K562 (cell line): ENCODE results near the gene NCOA3. TPM values are rescaled to one million over a fixed set of nuclear protein-coding genes. Genes with fewer than 3 reads are reported as not detected.
A peak's percentile ranks its signal among the peaks of the same experiment; 100 is the strongest.

Experiments used
- ATAC-seq: fragments of 200-7000 bp; cut with Tn5 transposase; 3 replicates; pipeline ENCODE4 v1.9.1; 2020; ENCODE audit warnings: moderate library complexity
- BruUV-seq: library from RNA; stranded (reverse); fragments of 400-500 nt; replicated peaks from 2 replicates; lab custom pipeline; 2021; lab: Mats Ljungman, UMichigan
- CTCF ChIA-PET: fragments of 300-600 bp; formaldehyde crosslinking; extraction: SDS; loops from one replicate; lab custom pipeline; 2021; ENCODE audit warnings: low intra/inter-chr PET ratio; lab: Yijun Ruan, JAX
- POLR2A ChIA-PET: fragments of 300-600, 350-650 bp; sonication (Branson Sonifier 250); formaldehyde crosslinking; extraction: SDS; loops from one replicate; lab custom pipeline; 2021; ENCODE audit warnings: antibody characterized with exemption, inconsistent platforms; lab: Yijun Ruan, JAX
- DNase-seq, 4 experiments: peaks; one replicate each; pipeline versions ENCODE4 v3.0.0 to v3.0.0-alpha.2; 2011 to 2018; ENCODE audit warnings: low spot score in 3 of 4, mixed read lengths in 3 of 4; ENCODE audit errors: extremely low read depth in 1 of 4
- FAIRE-seq: peaks from 2 replicates; lab custom pipeline; 2011; peaks lifted over from hg19 to GRCh38; lab: Jason Lieb, UNC
- H2AFZ ChIP-seq: 2 replicates; pipeline ENCODE4 v1.6.0; 2011; ENCODE audit warnings: low read depth, low read length, control low read depth, inconsistent platforms
- H3K27ac ChIP-seq: fragments of 200-600 bp; 3 replicates; pipeline ENCODE4 v1.8.0; 2011; ENCODE audit warnings: low read depth, mild to moderate bottlenecking, control low read depth, inconsistent platforms, low read length, moderate library complexity, mixed read lengths; ENCODE audit errors: extremely low read depth
- H3K27me3 ChIP-seq, 2 experiments: fragments of 300-600 bp in 1 of 2; 2 replicates in 1 of 2; 3 replicates in 1 of 2; pipeline versions ENCODE4 v1.6.0 to v1.8.0; 2011; ENCODE audit warnings: inconsistent platforms in 2 of 2, low read length in 2 of 2, mild to moderate bottlenecking in 1 of 2, mixed read lengths in 1 of 2, moderate library complexity in 1 of 2; ENCODE audit not compliant: control insufficient read depth in 2 of 2, insufficient read depth in 2 of 2
- H3K36me3 ChIP-seq: fragments of 300-600 bp; 3 replicates; pipeline ENCODE4 v1.8.0; 2011; ENCODE audit warnings: mild to moderate bottlenecking, low read length, inconsistent platforms; ENCODE audit not compliant: control insufficient read depth, insufficient read depth
- H3K4me1 ChIP-seq, 2 experiments: fragments of 200-600 bp in 1 of 2; replicated peaks in 1 of 2; 2 replicates in 1 of 2; 3 replicates in 1 of 2; pipeline versions ENCODE4 v1.5.1 to v1.8.0; 2011; ENCODE audit warnings: inconsistent platforms in 2 of 2, low read length in 2 of 2, mild to moderate bottlenecking in 1 of 2, mixed read lengths in 1 of 2, moderate library complexity in 1 of 2; ENCODE audit not compliant: control insufficient read depth in 2 of 2, insufficient read depth in 2 of 2
- H3K4me2 ChIP-seq: 2 replicates; pipeline ENCODE4 v1.6.1; 2011; ENCODE audit warnings: low read length, control low read depth, inconsistent platforms, mixed read lengths; ENCODE audit not compliant: insufficient read depth
- H3K4me3 ChIP-seq: fragments of 200-600 bp; sonication (generic), shearing (Covaris generic); 2 replicates; pipeline ENCODE4 v1.5.1; 2016; ENCODE audit warnings: control low read depth, inconsistent platforms
- H3K79me2 ChIP-seq: fragments of 200-600 bp; 3 replicates; pipeline ENCODE4 v1.8.0; 2011; ENCODE audit warnings: low read length, inconsistent platforms; ENCODE audit not compliant: control insufficient read depth, insufficient read depth
- H3K9ac ChIP-seq, 2 experiments: 2 replicates each; pipeline versions ENCODE4 v1.6.0 to v1.6.1; 2011; ENCODE audit warnings: low read depth in 2 of 2, low read length in 2 of 2, control low read depth in 1 of 2, inconsistent platforms in 1 of 2, mild to moderate bottlenecking in 1 of 2, mixed read lengths in 1 of 2; ENCODE audit not compliant: insufficient read depth in 1 of 2
- H3K9me1 ChIP-seq: one replicate; pipeline ENCODE4 v1.6.0; 2011; ENCODE audit warnings: inconsistent platforms, mild to moderate bottlenecking, low read length, moderate library complexity; ENCODE audit not compliant: control insufficient read depth, insufficient read depth
- H3K9me3 ChIP-seq: replicated peaks from 2 replicates; pipeline ENCODE4 v1.5.1; 2011; ENCODE audit warnings: low read depth, low read length, inconsistent platforms; ENCODE audit not compliant: control insufficient read depth, insufficient read depth
- H4K20me1 ChIP-seq: replicated peaks from 2 replicates; pipeline ENCODE4 v1.6.1; 2011; ENCODE audit warnings: low read length, inconsistent platforms, mixed read lengths; ENCODE audit not compliant: control insufficient read depth, insufficient read depth
- ARNT ChIP-seq, 2 experiments: fragments of 450-650 bp; IDR thresholded peaks; 2 replicates each; pipeline ENCODE4 v1.6.1; 2016; ENCODE audit warnings: mild to moderate bottlenecking in 1 of 2
- CREB3L1 ChIP-seq: fragments of 450-650 bp; IDR thresholded peaks from 2 replicates; pipeline ENCODE4 v1.6.1; 2014; ENCODE audit warnings: low read depth, mild to moderate bottlenecking, moderate library complexity, borderline replicate concordance
- HNRNPK ChIP-seq: fragments of 200-400 bp; formaldehyde crosslinking; IDR thresholded peaks from one replicate; pipeline ENCODE4 v1.6.1; 2018; ENCODE audit warnings: mild to moderate bottlenecking, low read depth, low read length; ENCODE audit not compliant: poor library complexity, severe bottlenecking
- POLR2G ChIP-seq: fragments of 200-400 bp; formaldehyde crosslinking; IDR thresholded peaks from 2 replicates; pipeline ENCODE4 v1.6.1; 2017; ENCODE audit warnings: low read depth, mild to moderate bottlenecking, antibody characterized with exemption, low read length, moderate library complexity
- TAL1 ChIP-seq: fragments of 450-650 bp; IDR thresholded peaks from 2 replicates; pipeline ENCODE4 v1.6.1; 2016; ENCODE audit warnings: mild to moderate bottlenecking
- ZBTB11 ChIP-seq, 3 experiments: fragments of 200-800 bp in 1 of 3; fragments of 250-450 bp in 1 of 3; fragments of 450-650 bp in 1 of 3; sonication (Bioruptor Pico) in 1 of 3; sonication (Bioruptor generic) in 1 of 3; formaldehyde crosslinking in 1 of 3; IDR thresholded peaks; 2 replicates each; pipeline versions ENCODE4 v1.6.1 to v1.8.0; 2016 to 2022; ENCODE audit warnings: mild to moderate bottlenecking in 2 of 3, missing genetic modification characterization in 2 of 3, missing compliant biosample characterization in 1 of 3, moderate library complexity in 1 of 3
- ZBTB12 ChIP-seq: fragments of 250-450 bp; sonication (Bioruptor Pico); IDR thresholded peaks from 2 replicates; pipeline ENCODE4 v1.4.0; 2020
- ZNF384 ChIP-seq: IDR thresholded peaks from 2 replicates; pipeline ENCODE4 v1.6.1; 2012; ENCODE audit warnings: low read depth, low read length, improper control_type of control experiment
- ZSCAN29 ChIP-seq: fragments of 450-650 bp; IDR thresholded peaks from 2 replicates; pipeline ENCODE4 v1.6.1; 2017
- WGBS: fragments of 100-300 bp; shearing (Covaris generic); methylation state at CpG from one replicate; pipeline ENCODE4 v1.1.6; 2016; ENCODE audit warnings: low coverage, mixed read lengths; ENCODE audit not compliant: insufficient coverage; ENCODE audit errors: missing lambda C conversion rate; 5-methylcytosine and 5-hydroxymethylcytosine counted together
- in situ Hi-C: fragments of 300-500 bp; cut with MboI; formaldehyde crosslinking; loops from 4 replicates; pipeline ENCODE4 v1.15.0; 2018; ENCODE audit warnings: inconsistent platforms, mixed read lengths
- intact Hi-C: fragments of 100-400 bp; cut with micrococcal nuclease; formaldehyde crosslinking; loops from 2 replicates; pipeline ENCODE4 v1.14.2; 2022
- polyA plus RNA-seq, 8 experiments: library from polyadenylated mRNA; depleted of rRNA in 4 of 8; stranded (reverse) in 5 of 8; unstranded in 3 of 8; fragments of >200 nt; fragmentation: Nextera tagmentation in 2 of 8; fragmentation: Illumina TruSeq in 1 of 8; extraction: Ambion mirVana in 2 of 8; extraction: Trizol in 1 of 8; gene quantifications; 2 replicates each; pipeline versions ENCODE4 v1.2.1 to v1.2.3, GENCODE V29; 2011 to 2014; ENCODE audit warnings: inconsistent platforms in 1 of 8, missing spikeins in 1 of 8
- total RNA-seq, 7 experiments: library from RNA; depleted of rRNA in 6 of 7; stranded (reverse); fragments of >200 nt in 6 of 7; fragmentation: Illumina TruSeq in 2 of 7; extraction: Trizol in 2 of 7; gene quantifications; 2 replicates each; pipeline versions ENCODE4 v1.2.1 to v1.2.3, GENCODE V29; 2011 to 2021; ENCODE audit warnings: low replicate concordance in 1 of 7

The NCOA3 gene
- total and polyA plus RNA-seq, 9 of the 15 experiments (the other 6 are each of a cell fraction or from before 2014, with no cell fraction given) = 3.2 to 24.3 (median 14.4) TPM

GRCh38 chr20:47687095-47687987 is 185.7 kb downstream of the NCOA3 start (continued):
- TF ChIP-seq ZBTB11 (CRISPR knock-in tag; IDR thresholded peaks at IDR 0.05) = peak in 1 of 3 experiments; percentile 54; a peak in 1 of 6 replicates
- TF ChIP-seq, all 486 proteins: peak for 2

- DNase-seq (no peak), FAIRE-seq (no peak), ATAC-seq (no peak)
- in situ Hi-C loops (no loop called here), intact Hi-C loops (no loop called here)
- no peaks in the 10 kb centered on the region for H3K9me1 ChIP-seq
- H3K9ac ChIP-seq = no peak overlapping the region
- H3K4me1 ChIP-seq = peaks cover 0 to 4% of the 10 kb centered on the region in 2 experiments; a peak in 2 of 5 replicates
- under 1% methylated on average over 17 of the region's 18 CpGs for WGBS
- peaks cover 41 to 63% of the 10 kb centered on the region in 2 experiments for H3K27me3 ChIP-seq
- no peak overlapping the region for H2AFZ ChIP-seq
- no peaks in the 10 kb centered on the region for H3K79me2 ChIP-seq
- no peak overlapping the region for H3K27ac ChIP-seq
- ChIA-PET POLR2A (interaction anchor here (0.6 kb wide), 2 partner anchors 23 to 529 kb away, joined by 3 read pairs; no protein-coding TSS in a partner anchor), CTCF (no interaction called here)
- H3K4me3 ChIP-seq = no peak overlapping the region
- peaks cover 21% of the 10 kb centered on the region for H4K20me1 ChIP-seq
- no peaks in the 10 kb centered on the region for H3K36me3 ChIP-seq
- no TSS peak for BruUV-seq
- no peak overlapping the region for H3K4me2 ChIP-seq
- no peaks in the 10 kb centered on the region for H3K9me3 ChIP-seq
- TF ChIP-seq CREB3L1 (no peak), POLR2G (no peak), ZBTB12 (CRISPR knock-in tag) (no peak), TAL1 (no peak), ZSCAN29 (no peak), HNRNPK (no peak), ZNF384 (no peak), ARNT (IDR thresholded peaks at IDR 0.05) (no peak)
Measured at GRCh38 chr20:47688385-47689381, 187.0 kb downstream of the NCOA3 start.
